ENCODE measurements around the gene MED8.

The MED8 gene, protein sequence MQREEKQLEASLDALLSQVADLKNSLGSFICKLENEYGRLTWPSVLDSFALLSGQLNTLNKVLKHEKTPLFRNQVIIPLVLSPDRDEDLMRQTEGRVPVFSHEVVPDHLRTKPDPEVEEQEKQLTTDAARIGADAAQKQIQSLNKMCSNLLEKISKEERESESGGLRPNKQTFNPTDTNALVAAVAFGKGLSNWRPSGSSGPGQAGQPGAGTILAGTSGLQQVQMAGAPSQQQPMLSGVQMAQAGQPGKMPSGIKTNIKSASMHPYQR

DNA sequence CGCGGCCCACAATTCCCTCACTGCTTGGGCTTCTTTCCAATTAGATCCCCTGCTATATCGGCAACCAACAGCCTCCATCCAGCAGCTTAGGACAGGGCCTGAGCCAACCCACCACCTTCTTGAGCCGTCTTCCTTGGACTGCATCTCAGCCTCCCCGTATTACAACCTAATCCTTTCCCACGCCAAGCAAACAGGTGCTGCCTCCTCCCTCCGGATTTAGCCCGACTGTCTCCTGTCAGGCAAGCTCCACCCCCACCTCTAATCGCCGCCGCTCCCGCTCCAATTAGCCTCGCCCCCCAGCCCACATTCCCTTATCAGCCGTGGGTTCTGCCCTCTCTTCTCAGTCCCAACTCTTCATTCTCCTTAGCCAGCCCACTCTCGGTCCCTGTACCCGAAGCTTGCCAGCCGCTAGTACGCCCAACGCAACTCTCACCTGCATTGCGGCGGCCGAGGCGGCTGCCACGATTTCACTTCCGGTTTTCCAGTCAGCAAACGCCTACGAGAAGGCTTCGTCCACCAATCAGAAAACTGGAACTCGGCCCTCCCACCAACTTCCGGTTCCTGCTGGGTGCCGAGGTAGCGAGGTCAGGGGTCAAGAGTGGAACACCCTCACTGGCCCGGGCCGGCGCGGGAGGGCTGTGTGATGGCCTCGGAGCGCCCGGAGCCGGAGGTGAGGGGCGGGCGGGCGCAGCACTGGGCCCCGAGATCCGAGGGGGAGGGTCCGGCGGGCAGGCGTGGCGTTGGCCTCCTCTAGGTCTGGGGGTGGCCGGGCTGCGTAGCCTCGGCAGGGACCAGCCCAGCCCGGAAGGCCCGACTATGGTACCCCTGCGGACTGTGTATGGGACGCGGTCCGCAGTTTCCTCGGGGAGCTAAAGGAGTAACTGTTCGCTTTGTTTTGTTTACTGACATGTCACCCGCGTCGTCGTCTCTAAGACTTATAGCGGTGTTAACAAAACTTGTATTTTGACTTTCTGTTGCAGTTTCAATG is at the start of gene MED8, which contains the start of gene SZT2:
Gene MED8, minus strand, starts transcription at position 475 of the 988 bp plus-strand sequence. Its CDS starts 36 bp downstream, at position 439.
Gene SZT2, plus strand, starts transcription at position 574 of the 988 bp plus-strand sequence. Its CDS starts 70 bp downstream, at position 644.
- Histone ChIP-seq H3K9me3 (ENCODE audit: control insufficient read depth, insufficient read depth, low read length) (no peaks in the 10 kb centered on the region), H3K36me3 (ENCODE audit: insufficient read depth, low read length) (peaks cover 25% of the 10 kb centered on the region), H3K4me1 (ENCODE audit: insufficient read depth, low read length) (peaks cover 5% of the 10 kb centered on the region; the same call in 1 of the 2 replicates), H3K9ac (ENCODE audit: low read depth, low read length) (peak within 1 kb of the TSS; percentile 89)

DNA sequence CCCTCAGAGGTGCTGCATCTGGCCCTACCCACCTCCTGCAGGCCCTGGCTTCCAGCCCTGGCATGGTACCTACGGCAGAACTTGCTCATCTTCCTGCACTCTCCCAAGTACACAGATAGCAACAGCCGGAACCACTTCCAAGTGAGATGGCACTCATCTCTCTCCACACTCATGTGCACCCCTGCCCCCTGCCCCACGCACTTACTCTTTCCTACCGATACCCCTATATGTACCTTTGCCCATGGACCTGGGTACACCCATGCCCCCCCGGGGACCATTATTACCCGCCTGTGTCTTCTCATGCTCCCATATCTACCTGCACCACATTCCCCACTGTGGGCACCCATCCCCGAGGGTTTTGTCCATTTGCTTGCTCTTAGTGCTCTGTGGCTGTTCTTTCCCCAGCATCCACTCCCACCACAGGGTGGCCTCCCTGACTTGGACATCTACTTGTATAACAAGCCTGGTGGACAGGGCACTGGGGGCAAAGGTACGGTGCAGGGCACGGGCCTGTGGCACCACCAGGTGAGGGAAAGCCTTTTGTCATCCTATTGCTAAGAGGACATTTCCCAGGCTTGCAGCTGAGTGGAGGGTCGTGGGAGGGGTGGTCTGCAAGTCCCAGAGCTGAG is 49.5 kb upstream of the MED8 start:
- no peak overlapping the region for H3K9ac ChIP-seq (ENCODE audit: low read depth, low read length)
- H3K4me1 ChIP-seq (ENCODE audit: insufficient read depth, low read length): no peaks in the 10 kb centered on the region
- no peaks in the 10 kb centered on the region for H3K9me3 ChIP-seq (ENCODE audit: control insufficient read depth, insufficient read depth, low read length)
- H3K36me3 ChIP-seq (ENCODE audit: insufficient read depth, low read length): peaks cover 15% of the 10 kb centered on the region

DNA sequence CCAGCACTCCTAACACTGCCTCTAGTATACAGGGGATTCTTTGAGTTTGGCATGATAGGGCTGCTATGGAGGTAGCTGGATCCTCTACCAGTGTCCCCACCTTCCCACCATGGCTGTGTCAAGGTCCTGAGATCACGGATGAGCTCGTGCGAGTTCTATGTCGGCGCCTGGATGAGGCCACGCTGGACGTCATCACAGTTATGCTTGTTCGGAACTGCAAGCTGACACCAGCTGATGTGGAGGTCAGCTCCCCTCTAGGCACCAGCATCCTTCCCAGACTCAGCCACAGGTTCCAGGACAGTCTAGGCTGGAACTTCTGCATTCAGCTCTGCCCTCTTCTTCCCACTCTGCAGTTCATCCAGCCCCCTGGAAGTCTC is 49.0 kb upstream of the MED8 start:
- Histone ChIP-seq H3K9me3 (ENCODE audit: control insufficient read depth, insufficient read depth, low read length) (no peaks in the 10 kb centered on the region), H3K36me3 (ENCODE audit: insufficient read depth, low read length) (peaks cover 19% of the 10 kb centered on the region), H3K9ac (ENCODE audit: low read depth, low read length) (no peak overlapping the region), H3K4me1 (ENCODE audit: insufficient read depth, low read length) (no peaks in the 10 kb centered on the region)

DNA sequence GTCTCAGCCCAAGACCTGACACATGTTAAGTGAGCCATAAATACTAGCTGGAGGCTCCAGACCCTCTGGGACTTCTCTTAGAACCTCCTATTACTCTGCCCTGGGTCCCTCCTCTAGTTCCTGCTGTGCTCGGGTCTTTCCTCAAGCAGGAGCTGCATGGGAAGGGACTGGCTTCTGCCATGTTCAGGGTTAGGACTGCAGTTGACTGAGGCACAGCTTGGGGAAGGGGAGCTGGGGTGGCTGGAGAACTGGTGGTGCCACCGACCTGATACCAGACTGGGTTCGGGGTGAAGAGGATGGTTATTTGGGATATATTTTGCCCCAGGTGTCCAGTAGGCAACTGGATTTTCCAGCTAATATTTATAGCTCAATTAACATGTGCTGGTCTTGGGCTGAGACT is 48.4 kb upstream of the MED8 start:
- no peak overlapping the region for H3K9ac ChIP-seq (ENCODE audit: low read depth, low read length)
- H3K36me3 ChIP-seq (ENCODE audit: insufficient read depth, low read length): peaks cover 22% of the 10 kb centered on the region

DNA sequence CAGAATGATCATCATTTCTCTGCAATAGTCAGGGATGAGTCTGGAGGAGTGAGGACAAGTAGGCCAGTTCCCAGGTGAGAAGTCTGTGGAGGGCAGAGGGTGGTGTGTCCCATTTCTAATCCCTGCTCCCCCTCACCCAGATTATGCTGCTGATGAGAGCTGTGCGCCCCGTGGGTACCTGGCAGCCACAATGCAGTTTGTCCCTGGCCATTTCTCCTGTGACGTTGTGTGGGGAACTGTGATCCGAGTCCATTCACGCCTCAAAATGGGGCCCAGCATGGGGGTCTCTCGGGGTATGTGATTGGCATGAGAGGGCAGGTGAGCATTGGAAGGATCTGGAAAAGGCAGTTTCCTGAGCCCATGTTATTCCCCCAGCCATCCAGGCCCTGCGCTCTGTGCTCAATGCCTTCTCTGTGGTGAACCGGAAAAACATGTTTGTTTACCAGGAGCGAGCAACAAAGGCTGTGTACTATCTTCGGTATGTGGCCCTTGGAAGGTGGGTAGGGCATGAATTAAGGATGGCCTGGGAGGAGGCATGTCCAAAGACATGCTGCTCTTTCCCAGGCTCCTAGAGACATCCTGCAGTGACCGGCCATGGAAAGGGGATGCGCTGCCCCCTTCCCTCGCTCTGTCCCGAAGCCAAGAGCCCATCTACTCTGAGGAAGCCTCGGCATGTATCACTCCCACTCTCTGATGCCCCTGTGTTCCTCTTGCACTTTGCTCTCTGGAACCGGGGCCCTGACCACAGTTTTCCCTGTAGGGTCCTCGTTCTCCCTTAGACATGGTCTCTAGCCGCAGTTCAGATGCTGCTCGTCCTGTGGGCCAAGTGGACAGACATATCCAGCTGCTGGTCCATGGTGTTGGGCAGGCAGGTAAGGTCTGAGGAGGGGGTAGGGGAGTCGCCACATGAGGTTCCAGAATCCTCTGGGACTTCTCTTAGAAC is 47.7 kb upstream of the MED8 start:
- Histone ChIP-seq H3K4me1 (ENCODE audit: insufficient read depth, low read length) (no peaks in the 10 kb centered on the region), H3K9me3 (ENCODE audit: control insufficient read depth, insufficient read depth, low read length) (no peaks in the 10 kb centered on the region), H3K9ac (ENCODE audit: low read depth, low read length) (no peak overlapping the region), H3K36me3 (ENCODE audit: insufficient read depth, low read length) (peaks cover 24% of the 10 kb centered on the region)

More for the DNA sequence above, 48.4 kb upstream of the MED8 start:
- Histone ChIP-seq H3K9me3 (ENCODE audit: control insufficient read depth, insufficient read depth, low read length) (no peaks in the 10 kb centered on the region), H3K4me1 (ENCODE audit: insufficient read depth, low read length) (no peaks in the 10 kb centered on the region)

DNA sequence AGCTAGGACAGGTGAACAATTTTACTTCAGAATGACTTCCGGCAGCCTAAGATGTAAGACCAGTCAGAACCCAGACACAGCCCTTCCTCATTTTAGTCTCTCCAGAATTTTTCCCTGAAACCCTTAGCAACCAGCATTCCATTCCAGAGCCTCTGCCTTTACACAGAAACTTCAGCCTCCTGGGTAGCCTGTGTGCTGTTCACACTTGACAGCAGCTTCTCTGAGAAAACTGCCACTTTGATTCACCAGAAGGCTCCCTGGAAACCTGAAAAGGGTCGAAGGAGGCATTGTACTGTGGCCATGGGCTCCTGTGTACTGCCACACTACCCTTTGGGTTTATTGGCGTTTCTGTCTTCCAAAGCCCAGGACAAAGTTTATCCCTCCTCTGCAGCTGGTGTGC is 46.8 kb upstream of the MED8 start:
- H3K4me1 ChIP-seq (ENCODE audit: insufficient read depth, low read length): no peaks in the 10 kb centered on the region
- H3K9me3 ChIP-seq (ENCODE audit: control insufficient read depth, insufficient read depth, low read length): no peaks in the 10 kb centered on the region
- H3K36me3 ChIP-seq (ENCODE audit: insufficient read depth, low read length): peaks cover 24% of the 10 kb centered on the region
- no peak overlapping the region for H3K9ac ChIP-seq (ENCODE audit: low read depth, low read length)

DNA sequence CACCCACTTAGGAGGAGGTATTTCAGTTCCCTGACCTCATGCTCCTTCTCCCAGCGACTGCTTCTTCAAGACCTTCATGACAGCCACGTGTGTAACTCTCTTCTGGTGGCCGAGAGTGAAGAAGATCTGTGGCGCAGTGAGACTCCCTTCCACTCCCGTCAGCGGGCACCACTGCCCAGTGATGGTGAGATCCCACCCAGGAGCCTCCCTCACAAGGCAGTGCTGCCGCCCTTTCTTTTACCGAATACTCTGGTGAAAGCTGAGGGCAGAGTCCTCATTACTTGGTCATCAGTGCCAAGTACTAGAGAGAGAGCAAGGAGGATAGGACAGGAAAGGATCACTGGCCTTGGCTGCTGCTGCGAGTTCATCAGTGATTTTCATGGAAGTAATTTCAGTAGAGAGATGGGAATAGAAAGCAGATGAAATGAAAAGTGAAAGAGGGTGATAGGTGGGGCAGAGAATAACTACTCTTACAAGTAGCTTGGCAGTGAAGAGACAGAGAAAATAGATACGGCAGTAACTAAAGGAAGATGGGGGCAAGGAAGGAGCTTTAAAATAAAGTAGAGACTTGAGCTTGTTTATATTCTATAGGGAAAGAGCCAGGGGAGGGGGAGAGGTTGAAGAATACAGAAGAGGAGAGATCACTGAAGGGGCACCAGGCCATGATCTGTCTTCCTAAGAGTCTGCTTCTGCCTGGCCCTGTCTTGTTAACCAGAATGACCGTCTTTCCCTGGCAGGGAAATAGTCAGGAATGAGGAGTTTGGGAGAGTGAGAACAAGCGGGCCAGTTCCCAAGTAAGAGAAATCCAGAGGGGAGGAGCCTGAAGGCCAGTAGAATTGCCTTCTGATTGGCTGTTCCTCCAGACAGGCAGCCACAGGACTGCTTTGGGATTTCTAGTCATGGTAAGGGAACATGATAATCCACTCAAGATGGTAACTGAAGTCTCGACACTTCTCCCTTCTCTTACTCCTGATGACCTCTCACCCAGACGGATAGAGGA is 45.8 kb upstream of the MED8 start:
- Histone ChIP-seq H3K36me3 (ENCODE audit: insufficient read depth, low read length) (peaks cover 23% of the 10 kb centered on the region), H3K9ac (ENCODE audit: low read depth, low read length) (no peak overlapping the region), H3K4me1 (ENCODE audit: insufficient read depth, low read length) (no peaks in the 10 kb centered on the region), H3K9me3 (ENCODE audit: control insufficient read depth, insufficient read depth, low read length) (no peaks in the 10 kb centered on the region)

DNA sequence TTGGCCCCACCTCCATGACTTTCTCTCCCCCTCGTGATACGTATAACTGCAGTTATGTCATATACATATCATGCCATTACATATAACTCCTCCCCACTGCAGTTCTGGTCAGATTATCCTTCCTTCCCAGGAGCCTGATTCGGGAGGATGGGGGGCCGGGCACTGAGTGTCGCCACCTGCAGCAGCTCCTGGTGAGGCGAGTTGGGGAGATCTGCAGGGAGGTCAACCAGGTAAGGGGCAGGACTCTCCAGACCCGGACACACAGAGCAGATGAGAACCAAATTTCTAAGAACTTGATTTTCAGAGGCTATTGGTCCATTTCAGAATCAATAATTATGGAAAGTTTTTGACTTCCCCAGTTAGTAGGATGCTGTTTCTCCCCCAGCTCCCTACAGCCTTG is 44.7 kb upstream of the MED8 start:
- no peak overlapping the region for H3K9ac ChIP-seq (ENCODE audit: low read depth, low read length)
- peaks cover 21% of the 10 kb centered on the region for H3K36me3 ChIP-seq (ENCODE audit: insufficient read depth, low read length)
- H3K9me3 ChIP-seq (ENCODE audit: control insufficient read depth, insufficient read depth, low read length): no peaks in the 10 kb centered on the region
- no peaks in the 10 kb centered on the region for H3K4me1 ChIP-seq (ENCODE audit: insufficient read depth, low read length)

DNA sequence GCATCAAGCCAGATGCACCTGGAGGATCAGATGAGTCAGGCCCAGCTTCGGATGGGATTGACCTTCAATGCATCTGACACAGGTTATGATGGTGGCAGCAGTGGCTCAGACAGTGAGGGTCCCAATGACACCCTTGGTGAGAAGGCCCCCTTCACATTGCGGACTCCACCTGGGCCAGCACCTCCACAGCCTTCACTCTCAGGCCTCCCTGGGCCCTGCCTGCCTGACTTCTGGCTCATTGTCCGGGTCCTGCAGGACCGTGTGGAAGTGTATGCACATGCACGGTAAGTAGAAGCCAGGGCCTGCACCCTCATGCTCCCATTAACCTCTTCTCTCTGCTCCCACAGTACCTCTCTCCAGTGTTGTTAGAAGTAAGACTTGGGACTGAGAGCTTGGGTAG is 43.3 kb upstream of the MED8 start:
- no peaks in the 10 kb centered on the region for H3K4me1 ChIP-seq (ENCODE audit: insufficient read depth, low read length)
- no peaks in the 10 kb centered on the region for H3K9me3 ChIP-seq (ENCODE audit: control insufficient read depth, insufficient read depth, low read length)
- peaks cover 23% of the 10 kb centered on the region for H3K36me3 ChIP-seq (ENCODE audit: insufficient read depth, low read length)
- H3K9ac ChIP-seq (ENCODE audit: low read depth, low read length): no peak overlapping the region

DNA sequence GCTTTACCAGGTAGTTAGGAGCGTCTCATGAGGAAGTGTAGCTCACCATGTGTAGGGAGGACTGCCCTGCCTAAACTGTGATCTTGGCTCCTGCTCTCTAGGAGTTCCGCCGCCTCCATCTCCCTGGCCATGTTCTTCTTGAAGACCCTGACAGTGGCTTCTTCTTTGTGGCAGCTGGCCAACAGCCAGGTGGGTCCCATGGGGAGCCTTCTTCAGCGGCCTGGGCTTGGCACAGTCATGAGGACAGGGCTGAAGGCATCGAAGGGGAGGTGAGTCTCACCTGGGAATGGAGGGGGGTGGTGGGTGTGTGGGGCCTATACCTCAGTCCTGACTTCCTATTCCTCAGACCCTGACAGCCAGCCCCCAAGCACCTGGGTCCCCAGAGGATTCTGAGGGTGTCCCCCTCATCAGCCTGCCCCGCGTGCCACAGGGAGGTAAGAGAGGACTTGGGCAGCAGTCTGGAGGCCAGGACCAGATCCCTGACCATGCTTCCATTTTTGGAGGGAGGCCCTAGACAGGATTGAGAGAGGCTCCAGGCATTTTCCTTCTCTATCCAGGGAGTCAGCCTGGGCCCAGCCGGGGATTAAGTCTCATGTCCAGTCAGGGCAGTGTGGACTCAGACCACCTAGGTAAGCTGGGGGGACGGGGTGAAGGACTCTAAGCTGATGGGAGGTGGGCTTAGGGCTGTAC is 42.7 kb upstream of the MED8 start:
- H3K4me1 ChIP-seq (ENCODE audit: insufficient read depth, low read length): no peaks in the 10 kb centered on the region
- H3K9ac ChIP-seq (ENCODE audit: low read depth, low read length): no peak overlapping the region
- no peaks in the 10 kb centered on the region for H3K9me3 ChIP-seq (ENCODE audit: control insufficient read depth, insufficient read depth, low read length)
- H3K36me3 ChIP-seq (ENCODE audit: insufficient read depth, low read length): peaks cover 27% of the 10 kb centered on the region

DNA sequence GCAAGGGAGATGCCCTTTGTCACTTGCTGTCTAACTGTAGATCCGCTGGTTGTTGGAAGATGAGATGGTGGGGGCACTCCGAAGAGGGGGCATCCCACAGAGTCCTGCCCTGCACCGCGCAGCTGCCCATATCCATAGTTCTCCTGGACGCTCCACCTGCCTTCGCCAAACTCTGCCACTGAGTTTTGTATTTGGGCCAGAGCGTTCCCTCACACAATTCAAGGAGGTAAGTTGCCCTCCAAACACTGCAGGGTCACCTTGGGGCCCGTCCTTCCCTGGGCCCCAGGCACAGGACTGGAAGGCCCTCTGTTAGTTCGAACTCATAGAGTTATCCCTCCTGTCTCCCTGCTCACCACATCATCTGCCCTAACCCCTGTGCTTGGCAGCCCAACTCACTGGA is 42.1 kb upstream of the MED8 start:
- H3K4me1 ChIP-seq (ENCODE audit: insufficient read depth, low read length): no peaks in the 10 kb centered on the region
- H3K9ac ChIP-seq (ENCODE audit: low read depth, low read length): no peak overlapping the region
- H3K36me3 ChIP-seq (ENCODE audit: insufficient read depth, low read length): peaks cover 22% of the 10 kb centered on the region
- no peaks in the 10 kb centered on the region for H3K9me3 ChIP-seq (ENCODE audit: control insufficient read depth, insufficient read depth, low read length)

DNA sequence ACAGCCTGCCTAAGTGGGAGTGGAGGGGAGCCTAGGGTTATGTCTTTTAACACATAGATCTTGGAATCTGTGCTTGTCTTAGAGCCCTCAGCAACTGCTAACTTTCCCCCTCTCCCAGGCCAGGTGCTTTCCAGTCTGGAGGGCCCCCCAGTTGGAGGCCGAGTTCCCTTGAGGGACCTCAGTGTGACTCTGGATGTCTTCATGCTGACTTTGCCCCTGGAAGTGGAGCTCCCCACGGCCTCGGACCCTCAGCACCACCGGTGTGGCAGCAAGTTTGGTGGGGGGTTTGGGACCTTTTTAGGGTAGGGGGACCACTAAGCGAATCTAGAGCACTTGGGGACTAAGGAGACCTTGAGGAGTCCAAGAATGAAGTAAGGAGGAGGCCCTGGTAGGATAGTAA is 41.2 kb upstream of the MED8 start:
- H3K4me1 ChIP-seq (ENCODE audit: insufficient read depth, low read length): no peaks in the 10 kb centered on the region
- H3K9me3 ChIP-seq (ENCODE audit: control insufficient read depth, insufficient read depth, low read length): no peaks in the 10 kb centered on the region
- H3K36me3 ChIP-seq (ENCODE audit: insufficient read depth, low read length): peaks cover 26% of the 10 kb centered on the region
- no peak overlapping the region for H3K9ac ChIP-seq (ENCODE audit: low read depth, low read length)
